H9 (cell line): ENCODE data around the gene ERCC6L2. TPM values are rescaled to one million over a fixed set of nuclear protein-coding genes. Genes with fewer than 3 reads are reported as not detected.

Source experiments
- DNase-seq: peaks from one replicate; pipeline ENCODE4 v3.0.0-alpha.2; 2017
- H2AFZ ChIP-seq: one replicate; pipeline ENCODE4 v1.6.1; 2013; ENCODE audit warnings: mild to moderate bottlenecking, low read length, control low read depth, moderate library complexity
- H2AK5ac ChIP-seq: 2 replicates; pipeline ENCODE4 v1.6.1; 2013; ENCODE audit warnings: low read length, control low read depth, mixed read lengths; ENCODE audit not compliant: insufficient read length
- H2BK120ac ChIP-seq: one replicate; pipeline ENCODE4 v1.6.1; 2013; ENCODE audit warnings: low read depth, mild to moderate bottlenecking, low read length, control low read depth, inconsistent platforms; ENCODE audit not compliant: poor library complexity, severe bottlenecking
- H2BK12ac ChIP-seq: 2 replicates; pipeline ENCODE4 v1.6.1; 2013; ENCODE audit warnings: low read length, control low read depth, mixed read lengths, low read depth; ENCODE audit not compliant: insufficient read length
- H2BK15ac ChIP-seq: 2 replicates; pipeline ENCODE4 v1.6.1; 2013; ENCODE audit warnings: low read depth, low read length, control low read depth
- H2BK20ac ChIP-seq: one replicate; pipeline ENCODE4 v1.6.1; 2013; ENCODE audit warnings: low read depth, mild to moderate bottlenecking, low read length, control low read depth, inconsistent platforms; ENCODE audit not compliant: poor library complexity, severe bottlenecking
- H2BK5ac ChIP-seq: 2 replicates; pipeline ENCODE4 v1.6.1; 2013; ENCODE audit warnings: low read length, control low read depth, mixed read lengths; ENCODE audit not compliant: insufficient read length
- H3K14ac ChIP-seq: 2 replicates; pipeline ENCODE4 v1.6.1; 2013; ENCODE audit warnings: low read length, control low read depth; ENCODE audit not compliant: insufficient read depth
- H3K18ac ChIP-seq: 2 replicates; pipeline ENCODE4 v1.6.1; 2013; ENCODE audit warnings: low read depth, mild to moderate bottlenecking, mixed read lengths, low read length, control low read depth; ENCODE audit not compliant: insufficient read length
- H3K23ac ChIP-seq: 2 replicates; pipeline ENCODE4 v1.6.1; 2013; ENCODE audit warnings: low read length, control low read depth, mixed read lengths, low read depth; ENCODE audit not compliant: insufficient read length
- H3K23me2 ChIP-seq: 2 replicates; pipeline ENCODE4 v1.6.1; 2013; ENCODE audit warnings: low read depth, mild to moderate bottlenecking, mixed read lengths, low read length, control low read depth; ENCODE audit not compliant: insufficient read length, poor library complexity, severe bottlenecking
- H3K27ac ChIP-seq: 2 replicates; pipeline ENCODE4 v1.5.1; 2013; ENCODE audit warnings: low read length, control low read depth, mixed read lengths, low read depth; ENCODE audit not compliant: insufficient read length
- H3K27me3 ChIP-seq: 2 replicates; pipeline ENCODE4 v1.6.1; 2013; ENCODE audit warnings: low read length, control low read depth, inconsistent platforms; ENCODE audit not compliant: insufficient read depth
- H3K4ac ChIP-seq: 2 replicates; pipeline ENCODE4 v1.6.1; 2013; ENCODE audit warnings: low read depth, mild to moderate bottlenecking, control low read depth, inconsistent platforms, low read length, moderate library complexity
- H3K4me1 ChIP-seq: 2 replicates; pipeline ENCODE4 v1.6.1; 2013; ENCODE audit warnings: low read length, control low read depth, inconsistent platforms; ENCODE audit not compliant: insufficient read depth
- H3K4me2 ChIP-seq: 2 replicates; pipeline ENCODE4 v1.6.1; 2013; ENCODE audit warnings: low read length, control low read depth, mixed read lengths; ENCODE audit not compliant: insufficient read length, insufficient read depth
- H3K56ac ChIP-seq: 2 replicates; pipeline ENCODE4 v1.6.1; 2013; ENCODE audit warnings: low read depth, mild to moderate bottlenecking, mixed read lengths, low read length, control low read depth; ENCODE audit not compliant: insufficient read length
- H3K79me1 ChIP-seq: 2 replicates; pipeline ENCODE4 v1.6.1; 2013; ENCODE audit warnings: low read depth, mild to moderate bottlenecking, moderate library complexity, low read length, control low read depth, inconsistent platforms; ENCODE audit not compliant: insufficient read depth, poor library complexity, severe bottlenecking
- H3K79me2 ChIP-seq: 2 replicates; pipeline ENCODE4 v1.6.1; 2013; ENCODE audit warnings: low read length, control low read depth, inconsistent platforms; ENCODE audit not compliant: insufficient read depth
- H3K9ac ChIP-seq: 2 replicates; pipeline ENCODE4 v1.6.1; 2013; ENCODE audit warnings: low read length, control low read depth, mixed read lengths; ENCODE audit not compliant: insufficient read length; ENCODE audit errors: extremely low read depth
- H3K9me3 ChIP-seq: one replicate; pipeline ENCODE4 v1.6.1; 2013; ENCODE audit warnings: low read depth, low read length, inconsistent platforms; ENCODE audit not compliant: control insufficient read depth
- H3T11ph ChIP-seq: one replicate; pipeline ENCODE4 v1.6.1; 2013; ENCODE audit warnings: mild to moderate bottlenecking, low read length, control low read depth, inconsistent platforms
- H4K20me1 ChIP-seq: one replicate; pipeline ENCODE4 v1.6.1; 2013; ENCODE audit not compliant: control insufficient read depth, insufficient read length, insufficient read depth
- H4K5ac ChIP-seq: 2 replicates; pipeline ENCODE4 v1.6.1; 2013; ENCODE audit warnings: low read depth, mild to moderate bottlenecking, mixed read lengths, low read length, control low read depth; ENCODE audit not compliant: insufficient read length
- H4K8ac ChIP-seq: replicated peaks from 2 replicates; pipeline ENCODE4 v1.6.1; 2013; ENCODE audit warnings: low read length, control low read depth, mixed read lengths, low read depth; ENCODE audit not compliant: insufficient read length
- H4K91ac ChIP-seq: 2 replicates; pipeline ENCODE4 v1.6.1; 2013; ENCODE audit warnings: low read depth, mild to moderate bottlenecking, moderate library complexity, mixed read lengths, low read length, control low read depth; ENCODE audit not compliant: insufficient read length
- H3K27ac Mint-ChIP-seq, 3 experiments: 2 replicates in 2 of 3; 3 replicates in 1 of 3; pipeline ENCODE4 v1.8.0; 2020 to 2021; ENCODE audit warnings: mixed read lengths in 3 of 3, mild to moderate bottlenecking in 1 of 3, moderate library complexity in 1 of 3
- H3K27me3 Mint-ChIP-seq: 2 replicates; pipeline ENCODE4 v1.8.0; 2021; ENCODE audit warnings: low read depth, mild to moderate bottlenecking, moderate library complexity, mixed read lengths
- H3K36me3 Mint-ChIP-seq, 3 experiments: 2 replicates in 2 of 3; 3 replicates in 1 of 3; pipeline ENCODE4 v1.8.0; 2020 to 2021; ENCODE audit warnings: low read depth in 3 of 3, mixed read lengths in 3 of 3; ENCODE audit not compliant: insufficient read depth in 1 of 3
- H3K4me1 Mint-ChIP-seq, 2 experiments: 2 replicates each; pipeline ENCODE4 v1.8.0; 2020; ENCODE audit warnings: mixed read lengths in 2 of 2
- H3K4me3 Mint-ChIP-seq, 2 experiments: 2 replicates in 1 of 2; 3 replicates in 1 of 2; pipeline ENCODE4 v1.8.0; 2020 to 2021; ENCODE audit warnings: mild to moderate bottlenecking in 2 of 2, mixed read lengths in 2 of 2, moderate library complexity in 1 of 2
- H3K9me3 Mint-ChIP-seq, 2 experiments: 2 replicates in 1 of 2; 3 replicates in 1 of 2; pipeline ENCODE4 v1.8.0; 2020; ENCODE audit warnings: mild to moderate bottlenecking in 2 of 2, mixed read lengths in 2 of 2, moderate library complexity in 1 of 2
- CTCF ChIP-seq: fragments of 200-600 bp; sonication (generic); conservative IDR thresholded peaks from 3 replicates; pipeline ENCODE4 v1.8.0; 2021; ENCODE audit warnings: antibody characterized with exemption, mild to moderate bottlenecking
- WGBS: extraction: QIAGEN DNeasy Blood & Tissue Kit; methylation state at CpG from one replicate; pipeline ENCODE4 v1.1.7; 2013; ENCODE audit warnings: missing lambda C conversion rate, low lambda C conversion rate, mixed read lengths; ENCODE audit not compliant: insufficient read length; ENCODE audit errors: extremely low coverage; 5-methylcytosine and 5-hydroxymethylcytosine counted together
- total RNA-seq: library from RNA; stranded (reverse); gene quantifications from 2 replicates; pipeline ENCODE4 v1.2.1, GENCODE V29; 2021

The ERCC6L2 gene
- total RNA-seq, 1 experiment from 2014 or later: 57.7 TPM

- no peak overlapping the region for H3K4ac ChIP-seq
- no peak overlapping the region for H4K8ac ChIP-seq
- no peak overlapping the region for H2BK120ac ChIP-seq
- Mint-ChIP-seq H3K9me3 (no peaks in the 10 kb centered on the region), H3K36me3 (no peaks in the 10 kb centered on the region; a peak in 1 of 7 replicates), H3K4me1 (no peaks in the 10 kb centered on the region; a peak in 1 of 4 replicates), H3K4me3 (no peak overlapping the region), H3K27ac (no peak overlapping the region), H3K27me3 (peaks cover 3% of the 10 kb centered on the region)
- no peak overlapping the region for H3T11ph ChIP-seq
- no peak overlapping the region for H3K18ac ChIP-seq
- no peak overlapping the region for H3K14ac ChIP-seq
- no peaks in the 10 kb centered on the region for H3K79me1 ChIP-seq
- no peak overlapping the region for H3K23ac ChIP-seq
- H3K56ac ChIP-seq: no peak overlapping the region
- no peaks in the 10 kb centered on the region for H3K27me3 ChIP-seq
- no peak overlapping the region for H2AFZ ChIP-seq
- no peak overlapping the region for H2BK20ac ChIP-seq
- no peaks in the 10 kb centered on the region for H3K23me2 ChIP-seq
- no peaks in the 10 kb centered on the region for H3K4me1 ChIP-seq
- H3K27ac ChIP-seq: no peak overlapping the region
- no peak overlapping the region for H3K4me2 ChIP-seq
- no peaks in the 10 kb centered on the region for H4K20me1 ChIP-seq
- H2BK15ac ChIP-seq: no peak overlapping the region
- no peak overlapping the region for H2BK12ac ChIP-seq
- no peak overlapping the region for H4K5ac ChIP-seq
- no peak overlapping the region for H2AK5ac ChIP-seq
- no CpG with 5 or more reads among the region's 1 CpG for WGBS
- H2BK5ac ChIP-seq: no peak overlapping the region
- no peak for TF ChIP-seq CTCF
- no peaks in the 10 kb centered on the region for H3K79me2 ChIP-seq
- no peak overlapping the region for H4K91ac ChIP-seq
- H3K9ac ChIP-seq: no peak overlapping the region
- no peak for DNase-seq
- H3K9me3 ChIP-seq: no peaks in the 10 kb centered on the region
Measured at GRCh38 chr9:95836072-95836471, 39.4 kb upstream of the ERCC6L2 start.
